ENCODE results near the gene TMED1. TPM values are rescaled to one million over a fixed set of nuclear protein-coding genes. Genes with fewer than 3 reads are reported as not detected.
A peak's percentile ranks its signal among the peaks of the same experiment; 100 is the strongest.

TMED1 gene
- total RNA-seq, 1 experiment from 2014 or later = 21.3 TPM

DNA sequence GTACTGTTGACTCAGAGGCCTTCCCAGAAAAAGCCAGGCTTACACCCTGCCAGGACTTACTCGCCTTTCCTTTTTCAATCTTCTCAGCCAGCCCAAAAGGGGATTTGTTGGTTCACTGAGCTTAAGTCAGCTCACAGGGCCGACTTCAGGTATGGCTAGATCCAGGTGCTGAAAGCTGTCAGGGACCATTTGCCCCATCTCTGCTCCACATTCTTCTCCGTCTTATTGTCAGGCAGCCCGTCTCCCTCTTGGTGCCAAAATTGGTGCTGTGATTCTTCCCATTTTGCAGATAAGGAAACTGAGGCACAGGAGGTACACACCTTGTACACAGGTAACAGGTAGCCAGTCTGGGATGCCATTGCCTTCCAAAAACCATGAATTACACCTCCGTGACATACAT, 14.6 kb upstream of the TMED1 start:
- ChIA-PET CTCF (no interaction called here), POLR2A (ENCODE audit: unreplicated experiment) (no interaction called here)
- TF ChIP-seq EZH2 (IDR thresholded peaks at IDR 0.05; ENCODE audit: low read depth) = no peak
- TF ChIP-seq, protein P1, sequence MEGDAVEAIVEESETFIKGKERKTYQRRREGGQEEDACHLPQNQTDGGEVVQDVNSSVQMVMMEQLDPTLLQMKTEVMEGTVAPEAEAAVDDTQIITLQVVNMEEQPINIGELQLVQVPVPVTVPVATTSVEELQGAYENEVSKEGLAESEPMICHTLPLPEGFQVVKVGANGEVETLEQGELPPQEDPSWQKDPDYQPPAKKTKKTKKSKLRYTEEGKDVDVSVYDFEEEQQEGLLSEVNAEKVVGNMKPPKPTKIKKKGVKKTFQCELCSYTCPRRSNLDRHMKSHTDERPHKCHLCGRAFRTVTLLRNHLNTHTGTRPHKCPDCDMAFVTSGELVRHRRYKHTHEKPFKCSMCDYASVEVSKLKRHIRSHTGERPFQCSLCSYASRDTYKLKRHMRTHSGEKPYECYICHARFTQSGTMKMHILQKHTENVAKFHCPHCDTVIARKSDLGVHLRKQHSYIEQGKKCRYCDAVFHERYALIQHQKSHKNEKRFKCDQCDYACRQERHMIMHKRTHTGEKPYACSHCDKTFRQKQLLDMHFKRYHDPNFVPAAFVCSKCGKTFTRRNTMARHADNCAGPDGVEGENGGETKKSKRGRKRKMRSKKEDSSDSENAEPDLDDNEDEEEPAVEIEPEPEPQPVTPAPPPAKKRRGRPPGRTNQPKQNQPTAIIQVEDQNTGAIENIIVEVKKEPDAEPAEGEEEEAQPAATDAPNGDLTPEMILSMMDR (conservative IDR thresholded peaks at IDR 0.05) = no peak
- Histone ChIP-seq H3F3A (ENCODE audit: insufficient read depth, low read depth) (peaks cover 17% of the 10 kb centered on the region), H3K27ac (no peak overlapping the region), H3K27me3 (ENCODE audit: insufficient read depth, low read depth) (no peaks in the 10 kb centered on the region), H3K79me2 (ENCODE audit: low read depth) (no peaks in the 10 kb centered on the region), H3K9me3 (ENCODE audit: insufficient read depth, low read depth) (no peaks in the 10 kb centered on the region), H2AFZ (no peak overlapping the region), H3K4me3 (no peak overlapping the region), H3K4me2 (no peak overlapping the region), H3K9me2 (ENCODE audit: insufficient read depth) (no peaks in the 10 kb centered on the region), H4K20me1 (ENCODE audit: insufficient read depth) (no peaks in the 10 kb centered on the region), H3K4me1 (replicated peaks; ENCODE audit: insufficient read depth) (no peaks in the 10 kb centered on the region), H3K36me3 (ENCODE audit: low read depth) (no peaks in the 10 kb centered on the region)
- intact Hi-C loops (cut with micrococcal nuclease; ENCODE audit: unreplicated experiment) = no loop called here
- peak in 1 of 2 experiments; percentile 28 for DNase-seq
- BruUV-seq (replicated peaks) = no TSS peak

DNA sequence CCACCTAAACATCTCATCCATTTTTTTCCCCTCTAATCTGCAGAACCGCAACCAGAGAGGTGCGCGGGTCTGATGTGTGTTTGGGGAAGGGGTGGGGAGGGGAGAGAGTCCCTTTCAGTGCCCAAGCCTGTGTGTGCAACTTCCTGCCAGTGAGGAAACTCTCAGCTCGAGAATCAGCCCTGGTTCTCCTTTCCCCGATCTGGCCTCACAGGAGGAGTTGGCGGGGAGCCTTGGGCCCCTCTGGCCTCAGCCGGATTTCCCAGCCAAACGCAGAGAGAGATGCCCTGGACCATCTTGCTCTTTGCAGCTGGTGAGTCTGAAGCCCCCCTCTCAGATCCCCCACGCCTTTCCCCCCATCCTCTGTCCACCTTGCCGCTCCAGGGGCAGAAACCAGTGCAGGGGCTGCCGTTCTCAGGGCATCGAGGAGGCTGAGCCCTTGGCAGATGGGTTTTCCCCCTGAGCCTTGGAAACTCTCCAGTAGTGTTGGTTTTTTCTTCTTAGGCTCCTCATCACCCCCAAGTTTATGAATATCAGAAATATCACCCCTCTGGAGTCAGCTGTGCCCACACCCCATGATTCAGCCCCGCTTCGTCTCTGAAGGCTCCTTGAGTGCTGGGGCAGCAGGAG, 12.3 kb upstream of the TMED1 start, which contains the start of gene C19orf38:
C19orf38 (plus strand) TSS at position 186 of the 627 bp plus-strand sequence; CDS start at position 280, 94 bp downstream.
- ChIA-PET POLR2A (ENCODE audit: unreplicated experiment) (no interaction called here), CTCF (no interaction called here)
- no peaks in the 10 kb centered on the region for H3K27me3 ChIP-seq (ENCODE audit: insufficient read depth, low read depth)
- TF ChIP-seq, protein P1 (conservative IDR thresholded peaks at IDR 0.05) = no peak
- no peak for TF ChIP-seq EZH2 (IDR thresholded peaks at IDR 0.05; ENCODE audit: low read depth)
- peak in 1 of 2 experiments; percentile 21 for DNase-seq
- H3K9me3 ChIP-seq (ENCODE audit: insufficient read depth, low read depth) = no peaks in the 10 kb centered on the region
- no peaks in the 10 kb centered on the region for H3K36me3 ChIP-seq (ENCODE audit: low read depth)
- H3K4me3 ChIP-seq = no peak within 1 kb of the TSS
- peaks cover 5% of the 10 kb centered on the region; the same call in 1 of the 2 replicates for H3F3A ChIP-seq (ENCODE audit: insufficient read depth, low read depth)
- BruUV-seq (replicated peaks) = no TSS peak
- H3K79me2 ChIP-seq (ENCODE audit: low read depth) = no peaks in the 10 kb centered on the region
- intact Hi-C loops (cut with micrococcal nuclease; ENCODE audit: unreplicated experiment) = no loop called here
- no peaks in the 10 kb centered on the region for H3K9me2 ChIP-seq (ENCODE audit: insufficient read depth)
- no peak within 1 kb of the TSS for H2AFZ ChIP-seq
- no peaks in the 10 kb centered on the region for H3K4me1 ChIP-seq (replicated peaks; ENCODE audit: insufficient read depth)
- no peak within 1 kb of the TSS for H3K27ac ChIP-seq
- H4K20me1 ChIP-seq (ENCODE audit: insufficient read depth) = no peaks in the 10 kb centered on the region
- H3K4me2 ChIP-seq = no peak within 1 kb of the TSS

DNA sequence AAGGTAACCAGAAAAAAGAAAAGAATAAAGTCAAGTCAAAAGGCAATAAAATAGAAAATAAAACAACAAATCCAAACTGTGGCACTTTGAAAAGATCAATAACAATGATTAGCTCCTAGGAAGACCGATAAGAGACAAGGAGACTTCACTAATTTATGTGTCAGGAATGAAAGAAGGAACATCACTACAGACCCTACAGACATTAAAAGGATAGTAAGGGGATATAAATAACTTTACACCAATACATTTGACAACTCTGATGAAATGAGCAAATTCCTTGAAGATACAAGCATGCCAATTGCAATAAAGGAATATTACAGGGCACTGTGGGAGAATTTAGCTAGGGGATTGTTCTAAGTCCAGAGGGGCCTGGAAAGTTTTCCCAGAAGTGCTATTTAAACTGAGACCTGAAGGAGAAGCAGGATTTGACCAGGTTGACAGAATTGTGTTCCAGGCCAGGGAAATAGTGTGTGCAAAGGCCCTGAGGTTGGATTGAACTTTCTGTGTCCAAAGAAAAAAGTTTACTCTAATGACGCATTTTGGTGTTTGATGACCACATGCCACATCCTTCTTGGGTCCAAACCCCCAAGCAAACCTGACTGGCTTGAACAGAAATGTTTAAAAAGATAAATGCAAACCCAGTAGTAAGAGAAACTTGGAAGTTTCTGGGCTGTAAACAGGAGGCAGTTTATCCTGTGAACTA, 10.6 kb upstream of the TMED1 start:
- TF ChIP-seq, protein P1 (conservative IDR thresholded peaks at IDR 0.05) = no peak
- TF ChIP-seq EZH2 (IDR thresholded peaks at IDR 0.05; ENCODE audit: low read depth) = no peak
- Histone ChIP-seq H3K4me3 (no peak overlapping the region), H2AFZ (no peak overlapping the region), H4K20me1 (ENCODE audit: insufficient read depth) (no peaks in the 10 kb centered on the region), H3K79me2 (ENCODE audit: low read depth) (no peaks in the 10 kb centered on the region), H3K27ac (no peak overlapping the region), H3K9me3 (ENCODE audit: insufficient read depth, low read depth) (no peaks in the 10 kb centered on the region), H3K4me2 (no peak overlapping the region), H3K36me3 (ENCODE audit: low read depth) (no peaks in the 10 kb centered on the region), H3K4me1 (replicated peaks; ENCODE audit: insufficient read depth) (no peaks in the 10 kb centered on the region), H3K9me2 (ENCODE audit: insufficient read depth) (no peaks in the 10 kb centered on the region), H3F3A (ENCODE audit: insufficient read depth, low read depth) (no peaks in the 10 kb centered on the region), H3K27me3 (ENCODE audit: insufficient read depth, low read depth) (no peaks in the 10 kb centered on the region)
- BruUV-seq (replicated peaks) = no TSS peak
- intact Hi-C loops (cut with micrococcal nuclease; ENCODE audit: unreplicated experiment) = no loop called here
- peak in 1 of 2 experiments; percentile 28 for DNase-seq
- ChIA-PET POLR2A (ENCODE audit: unreplicated experiment) (interaction anchor here (0.6 kb wide), 1 partner anchor 11 kb away, joined by 3 read pairs; no protein-coding TSS in a partner anchor), CTCF (interaction anchor here (0.5 to 0.7 kb wide), 2 partner anchors 19 to 113 kb away, joined by 5 to 9 read pairs; no protein-coding TSS in a partner anchor)
